Measurements from ENCODE around the gene ABCA7. TPM values are rescaled to one million over a fixed set of nuclear protein-coding genes. Genes with fewer than 3 reads are reported as not detected.
"Not testable (repeated sequence)": the region's sequence is repeated elsewhere in the genome, so short reads cannot be mapped to it uniquely, and the experiment has no call there.

The ABCA7 gene
- total and polyA plus RNA-seq, 2 of the 8 experiments (the other 6 are each of a cell fraction or from before 2014, with no cell fraction given) = 10.4 to 25.6 TPM

DNA sequence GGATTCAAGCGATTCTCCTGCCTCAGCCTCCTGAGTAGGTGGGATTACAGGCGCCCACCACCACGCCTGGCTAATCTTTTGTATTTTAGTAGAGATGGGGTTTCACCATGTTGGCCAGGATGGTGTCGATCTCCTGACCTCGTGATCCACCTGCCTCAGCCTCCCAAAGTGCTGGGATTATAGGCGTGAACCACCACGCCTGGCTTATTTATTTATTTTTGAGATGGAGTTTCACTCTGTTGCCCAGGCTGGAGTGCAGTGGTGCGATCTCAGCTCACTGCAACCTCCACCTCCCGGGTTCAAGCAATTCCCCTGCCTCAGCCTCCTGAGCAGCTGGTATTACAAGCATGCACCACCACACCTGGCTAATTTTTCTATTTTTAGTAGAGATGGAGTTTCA is 74.8 kb downstream of the ABCA7 start:
- 92% methylated on average over 9 of the region's 9 CpGs; no CpG with 5 or more reads in 1 of the 2 experiments for WGBS, 2 experiments (ENCODE audit: extremely low coverage in 1 of 2, insufficient coverage in 1 of 2, insufficient read length in 1 of 2, insufficient replicate concordance in 2 of 2, low coverage in 1 of 2, low lambda C conversion rate in 2 of 2, missing lambda C conversion rate in 1 of 2)
- H3K79me2 ChIP-seq (ENCODE audit: control insufficient read depth in 1 of 2, insufficient read depth in 2 of 2, low read length in 2 of 2); H3K9ac ChIP-seq (replicated peaks in 1 of 4; ENCODE audit: extremely low read depth in 1 of 4, low read depth in 3 of 4, low read length in 3 of 4); H2BK15ac ChIP-seq (ENCODE audit: low read length); H2BK12ac ChIP-seq (ENCODE audit: low read depth, low read length); H4K20me1 ChIP-seq (replicated peaks in 1 of 2; ENCODE audit: control insufficient read depth in 1 of 2, insufficient read depth in 2 of 2, low read length in 2 of 2); H2AFZ ChIP-seq (ENCODE audit: low read length); H2BK20ac ChIP-seq (ENCODE audit: low read length); H3K18ac ChIP-seq (ENCODE audit: extremely low read depth, low read length); H4K8ac ChIP-seq (ENCODE audit: extremely low read depth, insufficient read depth, low read length); H4K5ac ChIP-seq (ENCODE audit: insufficient read length, low read depth, low read length); FAIRE-seq; H3K27ac ChIP-seq (ENCODE audit: low read depth, low read length); H3K4ac ChIP-seq (replicated peaks; ENCODE audit: insufficient read length, low read depth, low read length); H2BK120ac ChIP-seq (replicated peaks; ENCODE audit: low read depth, low read length); H3K4me1 ChIP-seq (replicated peaks in 1 of 4; ENCODE audit: control insufficient read depth in 3 of 4, insufficient read depth in 4 of 4, low read length in 3 of 4); H3K9me3 ChIP-seq (ENCODE audit: insufficient read depth in 2 of 2, low read depth in 1 of 2, low read length in 1 of 2); DNase-seq (ENCODE audit: low read depth in 1 of 2, low spot score in 2 of 2); H3K56ac ChIP-seq (replicated peaks; ENCODE audit: insufficient read length, low read depth, low read length); H3K4me2 ChIP-seq (ENCODE audit: insufficient read depth in 1 of 2, low read depth in 2 of 2, low read length in 2 of 2); H3K79me1 ChIP-seq (ENCODE audit: low read depth, low read length); H3K4me3 ChIP-seq (ENCODE audit: extremely low read depth in 1 of 4, insufficient read depth in 2 of 4, low read depth in 3 of 4, low read length in 4 of 4); H4K91ac ChIP-seq (replicated peaks; ENCODE audit: insufficient read length, low read length); H2BK5ac ChIP-seq (ENCODE audit: low read depth, low read length); H3K23ac ChIP-seq (ENCODE audit: insufficient read length); H2AK5ac ChIP-seq (ENCODE audit: low read depth, low read length); H3K23me2 ChIP-seq (ENCODE audit: low read depth, low read length); H3K14ac ChIP-seq (ENCODE audit: insufficient read length); H3K27me3 ChIP-seq (replicated peaks in 1 of 4; ENCODE audit: control insufficient read depth in 3 of 4, extremely low read depth in 1 of 4, insufficient read depth in 3 of 4, low read length in 3 of 4): not testable (repeated sequence)
- H3K36me3 ChIP-seq (ENCODE audit: control insufficient read depth in 2 of 4, insufficient read depth in 4 of 4, low read length in 3 of 4) = peaks cover 0 to 34% (median 9%) of the 10 kb centered on the region in 4 experiments; a peak in 3 of 8 replicates
- POLR2A ChIA-PET (ENCODE audit: partially characterized antibody) = interaction anchor here (0.7 to 1.3 kb wide), 2 partner anchors 8 to 86 kb away, joined by 3 to 4 read pairs; no protein-coding TSS in a partner anchor
- CTCF ChIA-PET (ENCODE audit: partially characterized antibody) = interaction anchor here (1.5 to 3.7 kb wide), 3 partner anchors 16 to 108 kb away, joined by 4 to 27 read pairs (median 5); no protein-coding TSS in a partner anchor

Small RNA genes lying within 50 kb of the gene (small RNA-seq; reads per million reads assigned to genes)
- 0.69 reads per million for gene RNU6-2 (ENCODE audit: insufficient read depth)

Other genes with a start within 250 kb of the ABCA7 start
- gene PTBP1, start 242.7 kb upstream of the ABCA7 start, total RNA-seq (2021; fragmentation: NEBNext Ultra II Directional; extraction: Animal tissue kit (Norgen Biotek cat#: 25700)) = 873 and 888 TPM in 2 replicates
- 528 and 645 TPM in 2 replicates for gene PTBP1, start 242.7 kb upstream of the ABCA7 start, polyA plus RNA-seq (2011; rRNA removed)
- 66.2 and 71.7 TPM in 2 replicates for gene PLPPR3, start 218.2 kb upstream of the ABCA7 start, total RNA-seq (2021; fragmentation: NEBNext Ultra II Directional; extraction: Animal tissue kit (Norgen Biotek cat#: 25700))
- gene PLPPR3, start 218.2 kb upstream of the ABCA7 start, polyA plus RNA-seq (2011; rRNA removed) = 76.4 and 109 TPM in 2 replicates
- gene AZU1, start 212.3 kb upstream of the ABCA7 start, total RNA-seq (2021; fragmentation: NEBNext Ultra II Directional; extraction: Animal tissue kit (Norgen Biotek cat#: 25700)) = 0.80 and 1.7 TPM in 2 replicates
- gene AZU1, start 212.3 kb upstream of the ABCA7 start, polyA plus RNA-seq (2011; rRNA removed) = 1.3 and 2.7 TPM in 2 replicates
- 0.39 and 0.42 TPM in 2 replicates for gene PRTN3, start 199.1 kb upstream of the ABCA7 start, total RNA-seq (2021; fragmentation: NEBNext Ultra II Directional; extraction: Animal tissue kit (Norgen Biotek cat#: 25700))
- 2.1 and 3.1 TPM in 2 replicates for gene PRTN3, start 199.1 kb upstream of the ABCA7 start, polyA plus RNA-seq (2011; rRNA removed)
- gene ELANE, start 187.8 kb upstream of the ABCA7 start, total RNA-seq (2021; fragmentation: NEBNext Ultra II Directional; extraction: Animal tissue kit (Norgen Biotek cat#: 25700)) = not detected in 2 replicates
- gene ELANE, start 187.8 kb upstream of the ABCA7 start, polyA plus RNA-seq (2011; rRNA removed) = not detected in 2 replicates
- 1.7 TPM in 2 replicates for gene CFD, start 180.4 kb upstream of the ABCA7 start, total RNA-seq (2021; fragmentation: NEBNext Ultra II Directional; extraction: Animal tissue kit (Norgen Biotek cat#: 25700))
- 2.8 and 4.6 TPM in 2 replicates for gene CFD, start 180.4 kb upstream of the ABCA7 start, polyA plus RNA-seq (2011; rRNA removed)
- 51.0 and 55.9 TPM in 2 replicates for gene MED16, start 146.9 kb upstream of the ABCA7 start, total RNA-seq (2021; fragmentation: NEBNext Ultra II Directional; extraction: Animal tissue kit (Norgen Biotek cat#: 25700))
- 67.2 and 134 TPM in 2 replicates for gene MED16, start 146.9 kb upstream of the ABCA7 start, polyA plus RNA-seq (2011; rRNA removed)
- gene RNU6-9, start 146.6 kb upstream of the ABCA7 start, total RNA-seq (2021; fragmentation: NEBNext Ultra II Directional; extraction: Animal tissue kit (Norgen Biotek cat#: 25700)) = not detected in 2 replicates
- not detected in 2 replicates for gene RNU6-9, start 146.6 kb upstream of the ABCA7 start, polyA plus RNA-seq (2011; rRNA removed)
- 76.1 and 76.8 TPM in 2 replicates for gene R3HDM4, start 126.9 kb upstream of the ABCA7 start, total RNA-seq (2021; fragmentation: NEBNext Ultra II Directional; extraction: Animal tissue kit (Norgen Biotek cat#: 25700))
- gene R3HDM4, start 126.9 kb upstream of the ABCA7 start, polyA plus RNA-seq (2011; rRNA removed) = 102 and 151 TPM in 2 replicates
- gene KISS1R, start 122.8 kb upstream of the ABCA7 start, total RNA-seq (2021; fragmentation: NEBNext Ultra II Directional; extraction: Animal tissue kit (Norgen Biotek cat#: 25700)) = 2.3 and 2.6 TPM in 2 replicates
- gene KISS1R, start 122.8 kb upstream of the ABCA7 start, polyA plus RNA-seq (2011; rRNA removed) = 2.7 and 5.1 TPM in 2 replicates
- gene ARID3A, start 114.1 kb upstream of the ABCA7 start, total RNA-seq (2021; fragmentation: NEBNext Ultra II Directional; extraction: Animal tissue kit (Norgen Biotek cat#: 25700)) = 77.4 and 78.4 TPM in 2 replicates
- gene ARID3A, start 114.1 kb upstream of the ABCA7 start, polyA plus RNA-seq (2011; rRNA removed) = 40.5 and 59.3 TPM in 2 replicates
- 87.7 and 90.1 TPM in 2 replicates for gene WDR18, start 55.8 kb upstream of the ABCA7 start, total RNA-seq (2021; fragmentation: NEBNext Ultra II Directional; extraction: Animal tissue kit (Norgen Biotek cat#: 25700))
- 177 and 264 TPM in 2 replicates for gene WDR18, start 55.8 kb upstream of the ABCA7 start, polyA plus RNA-seq (2011; rRNA removed)
- 0.45 and 0.63 TPM in 2 replicates for gene GRIN3B, start 39.7 kb upstream of the ABCA7 start, total RNA-seq (2021; fragmentation: NEBNext Ultra II Directional; extraction: Animal tissue kit (Norgen Biotek cat#: 25700))
- 1.0 and 2.0 TPM in 2 replicates for gene GRIN3B, start 39.7 kb upstream of the ABCA7 start, polyA plus RNA-seq (2011; rRNA removed)
- 140 and 142 TPM in 2 replicates for gene TMEM259, start 19.0 kb upstream of the ABCA7 start, total RNA-seq (2021; fragmentation: NEBNext Ultra II Directional; extraction: Animal tissue kit (Norgen Biotek cat#: 25700))
- 243 and 343 TPM in 2 replicates for gene TMEM259, start 19.0 kb upstream of the ABCA7 start, polyA plus RNA-seq (2011; rRNA removed)
- not detected in 2 replicates for gene RNU6-2, start 18.6 kb upstream of the ABCA7 start, total RNA-seq (2021; fragmentation: NEBNext Ultra II Directional; extraction: Animal tissue kit (Norgen Biotek cat#: 25700))
- gene RNU6-2, start 18.6 kb upstream of the ABCA7 start, polyA plus RNA-seq (2011; rRNA removed) = not detected in 2 replicates
- 522 and 551 TPM in 2 replicates for gene CNN2, start 13.5 kb upstream of the ABCA7 start, total RNA-seq (2021; fragmentation: NEBNext Ultra II Directional; extraction: Animal tissue kit (Norgen Biotek cat#: 25700))
- 189 and 349 TPM in 2 replicates for gene CNN2, start 13.5 kb upstream of the ABCA7 start, polyA plus RNA-seq (2011; rRNA removed)
- 41.8 and 43.6 TPM in 2 replicates for gene ARHGAP45, start 27.1 kb downstream of the ABCA7 start, total RNA-seq (2021; fragmentation: NEBNext Ultra II Directional; extraction: Animal tissue kit (Norgen Biotek cat#: 25700))
- 31.4 and 40.2 TPM in 2 replicates for gene ARHGAP45, start 27.1 kb downstream of the ABCA7 start, polyA plus RNA-seq (2011; rRNA removed)
- gene POLR2E, start 55.3 kb downstream of the ABCA7 start, total RNA-seq (2021; fragmentation: NEBNext Ultra II Directional; extraction: Animal tissue kit (Norgen Biotek cat#: 25700)) = 274 and 281 TPM in 2 replicates
- 381 and 483 TPM in 2 replicates for gene POLR2E, start 55.3 kb downstream of the ABCA7 start, polyA plus RNA-seq (2011; rRNA removed)
- 342 and 355 TPM in 2 replicates for gene GPX4, start 63.9 kb downstream of the ABCA7 start, total RNA-seq (2021; fragmentation: NEBNext Ultra II Directional; extraction: Animal tissue kit (Norgen Biotek cat#: 25700))
- 693 and 947 TPM in 2 replicates for gene GPX4, start 63.9 kb downstream of the ABCA7 start, polyA plus RNA-seq (2011; rRNA removed)
- 31.4 and 37.4 TPM in 2 replicates for gene SBNO2, start 134.2 kb downstream of the ABCA7 start, total RNA-seq (2021; fragmentation: NEBNext Ultra II Directional; extraction: Animal tissue kit (Norgen Biotek cat#: 25700))
- 12.2 and 21.3 TPM in 2 replicates for gene SBNO2, start 134.2 kb downstream of the ABCA7 start, polyA plus RNA-seq (2011; rRNA removed)
- 70.7 and 75.2 TPM in 2 replicates for gene STK11, start 165.7 kb downstream of the ABCA7 start, total RNA-seq (2021; fragmentation: NEBNext Ultra II Directional; extraction: Animal tissue kit (Norgen Biotek cat#: 25700))
- 45.3 and 71.0 TPM in 2 replicates for gene STK11, start 165.7 kb downstream of the ABCA7 start, polyA plus RNA-seq (2011; rRNA removed)
- 14.7 and 18.0 TPM in 2 replicates for gene CBARP, start 197.9 kb downstream of the ABCA7 start, total RNA-seq (2021; fragmentation: NEBNext Ultra II Directional; extraction: Animal tissue kit (Norgen Biotek cat#: 25700))
- gene CBARP, start 197.9 kb downstream of the ABCA7 start, polyA plus RNA-seq (2011; rRNA removed) = 4.9 and 11.6 TPM in 2 replicates
- 174 and 182 TPM in 2 replicates for gene ATP5F1D, start 201.6 kb downstream of the ABCA7 start, total RNA-seq (2021; fragmentation: NEBNext Ultra II Directional; extraction: Animal tissue kit (Norgen Biotek cat#: 25700))
- gene ATP5F1D, start 201.6 kb downstream of the ABCA7 start, polyA plus RNA-seq (2011; rRNA removed) = 249 and 338 TPM in 2 replicates
- gene MIDN, start 208.5 kb downstream of the ABCA7 start, total RNA-seq (2021; fragmentation: NEBNext Ultra II Directional; extraction: Animal tissue kit (Norgen Biotek cat#: 25700)) = 159 and 166 TPM in 2 replicates
- 39.8 and 86.0 TPM in 2 replicates for gene MIDN, start 208.5 kb downstream of the ABCA7 start, polyA plus RNA-seq (2011; rRNA removed)
- gene CIRBP, start 229.2 kb downstream of the ABCA7 start, total RNA-seq (2021; fragmentation: NEBNext Ultra II Directional; extraction: Animal tissue kit (Norgen Biotek cat#: 25700)) = 175 TPM in 2 replicates
- 199 and 331 TPM in 2 replicates for gene CIRBP, start 229.2 kb downstream of the ABCA7 start, polyA plus RNA-seq (2011; rRNA removed)
- gene FAM174C, start 235.4 kb downstream of the ABCA7 start, total RNA-seq (2021; fragmentation: NEBNext Ultra II Directional; extraction: Animal tissue kit (Norgen Biotek cat#: 25700)) = 44.5 and 54.6 TPM in 2 replicates
- 125 and 159 TPM in 2 replicates for gene FAM174C, start 235.4 kb downstream of the ABCA7 start, polyA plus RNA-seq (2011; rRNA removed)
- 7.0 and 10.3 TPM in 2 replicates for gene EFNA2, start 245.8 kb downstream of the ABCA7 start, total RNA-seq (2021; fragmentation: NEBNext Ultra II Directional; extraction: Animal tissue kit (Norgen Biotek cat#: 25700))
- gene EFNA2, start 245.8 kb downstream of the ABCA7 start, polyA plus RNA-seq (2011; rRNA removed) = 4.0 and 10.1 TPM in 2 replicates